H9 (cell line): ENCODE measurements around the gene FBXO31. TPM values are rescaled to one million over a fixed set of nuclear protein-coding genes. Genes with fewer than 3 reads are reported as not detected.

ENCODE experiments used
- DNase-seq: peaks from one replicate; pipeline ENCODE4 v3.0.0-alpha.2; 2017
- H2AFZ ChIP-seq: one replicate; pipeline ENCODE4 v1.6.1; 2013; ENCODE audit warnings: mild to moderate bottlenecking, low read length, control low read depth, moderate library complexity
- H2AK5ac ChIP-seq: 2 replicates; pipeline ENCODE4 v1.6.1; 2013; ENCODE audit warnings: low read length, control low read depth, mixed read lengths; ENCODE audit not compliant: insufficient read length
- H2BK120ac ChIP-seq: one replicate; pipeline ENCODE4 v1.6.1; 2013; ENCODE audit warnings: low read depth, mild to moderate bottlenecking, low read length, control low read depth, inconsistent platforms; ENCODE audit not compliant: poor library complexity, severe bottlenecking
- H2BK12ac ChIP-seq: 2 replicates; pipeline ENCODE4 v1.6.1; 2013; ENCODE audit warnings: low read length, control low read depth, mixed read lengths, low read depth; ENCODE audit not compliant: insufficient read length
- H2BK15ac ChIP-seq: 2 replicates; pipeline ENCODE4 v1.6.1; 2013; ENCODE audit warnings: low read depth, low read length, control low read depth
- H2BK20ac ChIP-seq: one replicate; pipeline ENCODE4 v1.6.1; 2013; ENCODE audit warnings: low read depth, mild to moderate bottlenecking, low read length, control low read depth, inconsistent platforms; ENCODE audit not compliant: poor library complexity, severe bottlenecking
- H2BK5ac ChIP-seq: 2 replicates; pipeline ENCODE4 v1.6.1; 2013; ENCODE audit warnings: low read length, control low read depth, mixed read lengths; ENCODE audit not compliant: insufficient read length
- H3K14ac ChIP-seq: 2 replicates; pipeline ENCODE4 v1.6.1; 2013; ENCODE audit warnings: low read length, control low read depth; ENCODE audit not compliant: insufficient read depth
- H3K18ac ChIP-seq: 2 replicates; pipeline ENCODE4 v1.6.1; 2013; ENCODE audit warnings: low read depth, mild to moderate bottlenecking, mixed read lengths, low read length, control low read depth; ENCODE audit not compliant: insufficient read length
- H3K23ac ChIP-seq: 2 replicates; pipeline ENCODE4 v1.6.1; 2013; ENCODE audit warnings: low read length, control low read depth, mixed read lengths, low read depth; ENCODE audit not compliant: insufficient read length
- H3K23me2 ChIP-seq: 2 replicates; pipeline ENCODE4 v1.6.1; 2013; ENCODE audit warnings: low read depth, mild to moderate bottlenecking, mixed read lengths, low read length, control low read depth; ENCODE audit not compliant: insufficient read length, poor library complexity, severe bottlenecking
- H3K27ac ChIP-seq: 2 replicates; pipeline ENCODE4 v1.5.1; 2013; ENCODE audit warnings: low read length, control low read depth, mixed read lengths, low read depth; ENCODE audit not compliant: insufficient read length
- H3K27me3 ChIP-seq: 2 replicates; pipeline ENCODE4 v1.6.1; 2013; ENCODE audit warnings: low read length, control low read depth, inconsistent platforms; ENCODE audit not compliant: insufficient read depth
- H3K4ac ChIP-seq: 2 replicates; pipeline ENCODE4 v1.6.1; 2013; ENCODE audit warnings: low read depth, mild to moderate bottlenecking, control low read depth, inconsistent platforms, low read length, moderate library complexity
- H3K4me1 ChIP-seq: 2 replicates; pipeline ENCODE4 v1.6.1; 2013; ENCODE audit warnings: low read length, control low read depth, inconsistent platforms; ENCODE audit not compliant: insufficient read depth
- H3K4me2 ChIP-seq: 2 replicates; pipeline ENCODE4 v1.6.1; 2013; ENCODE audit warnings: low read length, control low read depth, mixed read lengths; ENCODE audit not compliant: insufficient read length, insufficient read depth
- H3K56ac ChIP-seq: 2 replicates; pipeline ENCODE4 v1.6.1; 2013; ENCODE audit warnings: low read depth, mild to moderate bottlenecking, mixed read lengths, low read length, control low read depth; ENCODE audit not compliant: insufficient read length
- H3K79me1 ChIP-seq: 2 replicates; pipeline ENCODE4 v1.6.1; 2013; ENCODE audit warnings: low read depth, mild to moderate bottlenecking, moderate library complexity, low read length, control low read depth, inconsistent platforms; ENCODE audit not compliant: insufficient read depth, poor library complexity, severe bottlenecking
- H3K79me2 ChIP-seq: 2 replicates; pipeline ENCODE4 v1.6.1; 2013; ENCODE audit warnings: low read length, control low read depth, inconsistent platforms; ENCODE audit not compliant: insufficient read depth
- H3K9ac ChIP-seq: 2 replicates; pipeline ENCODE4 v1.6.1; 2013; ENCODE audit warnings: low read length, control low read depth, mixed read lengths; ENCODE audit not compliant: insufficient read length; ENCODE audit errors: extremely low read depth
- H3K9me3 ChIP-seq: one replicate; pipeline ENCODE4 v1.6.1; 2013; ENCODE audit warnings: low read depth, low read length, inconsistent platforms; ENCODE audit not compliant: control insufficient read depth
- H3T11ph ChIP-seq: one replicate; pipeline ENCODE4 v1.6.1; 2013; ENCODE audit warnings: mild to moderate bottlenecking, low read length, control low read depth, inconsistent platforms
- H4K20me1 ChIP-seq: one replicate; pipeline ENCODE4 v1.6.1; 2013; ENCODE audit not compliant: control insufficient read depth, insufficient read length, insufficient read depth
- H4K5ac ChIP-seq: 2 replicates; pipeline ENCODE4 v1.6.1; 2013; ENCODE audit warnings: low read depth, mild to moderate bottlenecking, mixed read lengths, low read length, control low read depth; ENCODE audit not compliant: insufficient read length
- H4K8ac ChIP-seq: replicated peaks from 2 replicates; pipeline ENCODE4 v1.6.1; 2013; ENCODE audit warnings: low read length, control low read depth, mixed read lengths, low read depth; ENCODE audit not compliant: insufficient read length
- H4K91ac ChIP-seq: 2 replicates; pipeline ENCODE4 v1.6.1; 2013; ENCODE audit warnings: low read depth, mild to moderate bottlenecking, moderate library complexity, mixed read lengths, low read length, control low read depth; ENCODE audit not compliant: insufficient read length
- H3K27ac Mint-ChIP-seq, 3 experiments: 2 replicates in 2 of 3; 3 replicates in 1 of 3; pipeline ENCODE4 v1.8.0; 2020 to 2021; ENCODE audit warnings: mixed read lengths in 3 of 3, mild to moderate bottlenecking in 1 of 3, moderate library complexity in 1 of 3
- H3K27me3 Mint-ChIP-seq: 2 replicates; pipeline ENCODE4 v1.8.0; 2021; ENCODE audit warnings: low read depth, mild to moderate bottlenecking, moderate library complexity, mixed read lengths
- H3K36me3 Mint-ChIP-seq, 3 experiments: 2 replicates in 2 of 3; 3 replicates in 1 of 3; pipeline ENCODE4 v1.8.0; 2020 to 2021; ENCODE audit warnings: low read depth in 3 of 3, mixed read lengths in 3 of 3; ENCODE audit not compliant: insufficient read depth in 1 of 3
- H3K4me1 Mint-ChIP-seq, 2 experiments: 2 replicates each; pipeline ENCODE4 v1.8.0; 2020; ENCODE audit warnings: mixed read lengths in 2 of 2
- H3K4me3 Mint-ChIP-seq, 2 experiments: 2 replicates in 1 of 2; 3 replicates in 1 of 2; pipeline ENCODE4 v1.8.0; 2020 to 2021; ENCODE audit warnings: mild to moderate bottlenecking in 2 of 2, mixed read lengths in 2 of 2, moderate library complexity in 1 of 2
- H3K9me3 Mint-ChIP-seq, 2 experiments: 2 replicates in 1 of 2; 3 replicates in 1 of 2; pipeline ENCODE4 v1.8.0; 2020; ENCODE audit warnings: mild to moderate bottlenecking in 2 of 2, mixed read lengths in 2 of 2, moderate library complexity in 1 of 2
- CTCF ChIP-seq: fragments of 200-600 bp; sonication (generic); conservative IDR thresholded peaks from 3 replicates; pipeline ENCODE4 v1.8.0; 2021; ENCODE audit warnings: antibody characterized with exemption, mild to moderate bottlenecking
- WGBS: extraction: QIAGEN DNeasy Blood & Tissue Kit; methylation state at CpG from one replicate; pipeline ENCODE4 v1.1.7; 2013; ENCODE audit warnings: missing lambda C conversion rate, low lambda C conversion rate, mixed read lengths; ENCODE audit not compliant: insufficient read length; ENCODE audit errors: extremely low coverage; 5-methylcytosine and 5-hydroxymethylcytosine counted together
- total RNA-seq: library from RNA; stranded (reverse); gene quantifications from 2 replicates; pipeline ENCODE4 v1.2.1, GENCODE V29; 2021

FBXO31 gene
- total RNA-seq, 1 experiment from 2014 or later, result 24.2 TPM

DNA sequence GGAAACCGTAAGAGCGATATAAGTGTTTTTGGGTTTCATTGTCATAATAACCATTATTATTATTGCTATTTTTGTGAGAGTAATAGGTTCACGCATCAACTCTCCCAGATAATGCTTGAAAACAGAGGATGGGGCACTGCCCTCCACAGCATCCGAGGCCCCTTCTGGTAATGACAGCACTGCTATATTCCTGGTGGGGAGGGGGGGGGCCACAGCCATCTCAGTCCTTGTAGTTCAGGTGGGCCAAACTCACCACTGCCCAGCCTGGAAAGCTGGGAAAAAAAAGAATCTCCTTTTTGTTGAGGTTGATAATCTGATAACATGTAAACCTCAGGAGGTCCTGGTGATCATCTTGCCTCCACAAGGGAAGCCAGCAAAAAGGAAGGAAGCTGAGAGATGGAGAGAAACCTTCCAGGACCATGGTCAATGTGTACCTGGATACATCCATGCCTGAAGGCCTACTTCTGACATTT is 67.1 kb downstream of the FBXO31 start:
- H3K14ac ChIP-seq, result no peak overlapping the region
- no peak overlapping the region for H3K23ac ChIP-seq
- 0 out of 7 replicates have a peak overlapping the region, but pooled peaks of 1 of the 3 experiments have one; percentile 34 for H3K27ac Mint-ChIP-seq
- H3K4me2 ChIP-seq, result peak overlapping the region; percentile 81
- TF ChIP-seq CTCF, result no peak
- no peak overlapping the region for H4K8ac ChIP-seq
- H2BK120ac ChIP-seq, result no peak overlapping the region
- H3K27ac ChIP-seq, result no peak overlapping the region
- no peak overlapping the region for H3K9ac ChIP-seq
- no peaks in the 10 kb centered on the region for H3K79me1 ChIP-seq
- no peak overlapping the region for H2AK5ac ChIP-seq
- no peaks in the 10 kb centered on the region for H3K27me3 Mint-ChIP-seq
- no peak overlapping the region for H2BK20ac ChIP-seq
- DNase-seq, result no peak
- no peak overlapping the region for H2AFZ ChIP-seq
- H3K4me3 Mint-ChIP-seq, result peak overlapping the region; percentile 89 to 96
- H2BK5ac ChIP-seq, result no peak overlapping the region
- H2BK12ac ChIP-seq, result no peak overlapping the region
- peaks cover 7% of the 10 kb centered on the region; the same call in 1 of the 2 replicates for H3K79me2 ChIP-seq
- no peaks in the 10 kb centered on the region for H3K27me3 ChIP-seq
- H3K9me3 ChIP-seq, result no peaks in the 10 kb centered on the region
- peaks cover 0 to 10% (median 3%) of the 10 kb centered on the region in 3 experiments; a peak in 2 of 7 replicates for H3K36me3 Mint-ChIP-seq
- no peaks in the 10 kb centered on the region for H3K4me1 ChIP-seq
- no peak overlapping the region for H3K18ac ChIP-seq
- no peak overlapping the region for H3T11ph ChIP-seq
- H3K4me1 Mint-ChIP-seq, result peaks cover 7% of the 10 kb centered on the region in 2 experiments
- H3K9me3 Mint-ChIP-seq, result no peaks in the 10 kb centered on the region
- H4K5ac ChIP-seq, result no peak overlapping the region
- H4K91ac ChIP-seq, result no peak overlapping the region
- H3K23me2 ChIP-seq, result peaks cover 11% of the 10 kb centered on the region
- H4K20me1 ChIP-seq, result no peaks in the 10 kb centered on the region
- no peak overlapping the region for H3K4ac ChIP-seq
- no peak overlapping the region for H3K56ac ChIP-seq
- no CpG with 5 or more reads among the region's 4 CpGs for WGBS
- no peak overlapping the region for H2BK15ac ChIP-seq
